Mucosa of rectum (tissue), 2 donors: ENCODE measurements around the gene PPFIBP1.

Experiments
- H3K27ac ChIP-seq, 2 donors: one replicate each; pipeline ENCODE4 v1.7.0; 2013; ENCODE audit warnings: inconsistent platforms in 2 of 2, low read depth in 2 of 2, low read length in 2 of 2
- H3K27me3 ChIP-seq, 2 donors: one replicate each; pipeline ENCODE4 v1.7.0; 2013; ENCODE audit warnings: low read length in 2 of 2; ENCODE audit not compliant: control insufficient read depth in 2 of 2, insufficient read depth in 2 of 2
- H3K36me3 ChIP-seq, 2 donors: one replicate each; pipeline ENCODE4 v1.7.0; 2013; ENCODE audit warnings: low read length in 2 of 2; ENCODE audit not compliant: control insufficient read depth in 2 of 2, insufficient read depth in 2 of 2
- H3K4me1 ChIP-seq, 2 donors: one replicate each; pipeline ENCODE4 v1.7.0; 2013; ENCODE audit warnings: low read length in 2 of 2, mild to moderate bottlenecking in 1 of 2; ENCODE audit not compliant: control insufficient read depth in 2 of 2, insufficient read depth in 2 of 2
- H3K4me3 ChIP-seq, 2 donors: one replicate each; pipeline ENCODE4 v1.7.0; 2013; ENCODE audit warnings: low read length in 2 of 2
- H3K9ac ChIP-seq, 2 donors: one replicate each; pipeline ENCODE4 v1.7.0; 2013; ENCODE audit warnings: low read length in 2 of 2, low read depth in 1 of 2, mild to moderate bottlenecking in 1 of 2
- H3K9me3 ChIP-seq, 2 donors: one replicate each; pipeline ENCODE4 v1.7.0; 2013; ENCODE audit warnings: low read length in 2 of 2; ENCODE audit not compliant: control insufficient read depth in 2 of 2
- donor health status: healthy.
- donor health status: Normal muscosa, but diverticular disease.

The PPFIBP1 gene

DNA sequence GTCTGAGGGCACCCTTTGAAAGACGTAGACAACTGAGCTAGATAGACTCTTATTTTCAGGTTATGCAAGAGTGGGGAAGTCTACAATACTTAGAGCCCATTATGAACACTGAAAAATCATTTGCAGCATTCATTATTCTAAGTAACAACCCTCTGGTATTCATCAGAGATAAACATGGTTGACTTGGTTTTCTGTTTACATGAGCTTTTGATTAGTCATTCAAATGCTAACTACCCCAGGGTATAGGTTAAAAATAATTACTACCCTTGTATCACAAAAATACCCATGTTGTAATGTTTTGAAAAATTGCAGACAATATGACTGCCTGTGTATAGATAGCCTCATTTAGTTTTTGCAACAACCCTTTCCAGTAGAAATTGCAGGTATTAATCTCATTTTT lies 78.5 kb downstream of the PPFIBP1 start:
- no peak overlapping the region for H3K4me3 ChIP-seq
- no peaks in the 10 kb centered on the region for H3K36me3 ChIP-seq
- no peak overlapping the region for H3K9ac ChIP-seq
- no peaks in the 10 kb centered on the region for H3K9me3 ChIP-seq
- H3K27me3 ChIP-seq = no peaks in the 10 kb centered on the region
- H3K27ac ChIP-seq = no peak overlapping the region
- peaks cover 0 to 7% of the 10 kb centered on the region in 2 donors for H3K4me1 ChIP-seq

DNA sequence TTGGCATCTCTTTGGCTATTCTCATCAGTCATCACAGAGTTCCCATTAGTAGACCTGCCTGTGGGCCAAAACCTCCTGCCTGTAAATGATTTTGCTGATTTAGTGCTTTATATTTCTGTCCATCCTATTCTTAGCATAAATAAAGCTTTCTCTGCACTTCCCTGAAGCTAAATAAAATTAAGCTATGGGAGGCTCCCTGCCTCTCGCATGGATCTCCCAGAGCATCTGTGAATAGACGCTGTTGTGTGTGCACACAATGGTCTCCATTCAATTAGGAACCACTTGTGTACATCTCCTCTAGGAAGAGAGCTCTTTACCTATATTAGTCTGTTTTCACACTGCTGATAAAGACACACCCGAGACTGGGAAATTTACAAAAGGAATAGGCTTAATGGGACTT lies 80.4 kb downstream of the PPFIBP1 start:
- Histone ChIP-seq H3K4me1 (peaks cover 0 to 7% of the 10 kb centered on the region in 2 donors), H3K4me3 (no peak overlapping the region), H3K27me3 (no peaks in the 10 kb centered on the region), H3K27ac (no peak overlapping the region), H3K9me3 (no peaks in the 10 kb centered on the region), H3K36me3 (no peaks in the 10 kb centered on the region), H3K9ac (no peak overlapping the region)

DNA sequence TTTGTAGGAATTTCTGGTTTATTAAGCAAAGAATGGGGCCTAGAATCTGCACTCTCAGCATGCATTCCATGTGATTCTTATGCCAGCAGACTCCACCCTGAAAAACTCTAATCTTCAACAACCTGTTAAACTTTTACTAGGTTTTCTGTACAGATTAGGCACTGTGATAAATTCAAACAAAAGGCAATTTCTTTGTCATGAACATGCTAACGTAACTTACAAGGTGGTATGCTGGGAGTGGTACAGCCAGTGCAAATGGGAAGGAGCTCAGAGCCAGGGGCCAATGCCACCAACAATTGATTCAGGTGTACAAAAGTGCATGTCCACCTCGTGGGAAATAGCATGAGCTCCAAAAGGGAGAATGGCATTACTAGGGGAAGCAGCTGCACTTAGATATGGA lies 83.0 kb downstream of the PPFIBP1 start:
- H3K36me3 ChIP-seq = no peaks in the 10 kb centered on the region
- no peaks in the 10 kb centered on the region for H3K9me3 ChIP-seq
- H3K4me3 ChIP-seq = peak overlapping the region in 1 of 2 donors; percentile 13
- no peaks in the 10 kb centered on the region for H3K27me3 ChIP-seq
- peaks cover 3 to 9% of the 10 kb centered on the region in 2 donors for H3K4me1 ChIP-seq
- no peak overlapping the region for H3K9ac ChIP-seq
- no peak overlapping the region for H3K27ac ChIP-seq

DNA sequence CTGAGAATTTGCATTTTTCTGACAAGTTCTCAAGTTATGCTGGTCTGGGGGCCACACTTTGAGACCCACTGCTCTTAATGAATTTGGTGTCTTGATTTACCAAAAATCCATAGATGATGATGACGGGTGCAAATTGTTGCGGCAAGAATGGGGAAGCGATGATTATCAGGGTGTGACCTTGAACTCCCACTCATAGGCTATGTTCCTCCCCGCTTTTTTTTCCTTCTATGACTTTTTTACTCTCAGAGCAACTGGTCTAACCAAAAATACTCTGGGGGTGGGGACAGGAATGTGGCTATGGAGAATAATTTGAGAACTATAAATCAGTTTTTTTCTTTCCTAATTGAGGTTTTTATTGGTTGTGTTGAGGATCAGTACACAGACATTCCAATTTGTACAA lies 83.6 kb downstream of the PPFIBP1 start:
- no peak overlapping the region for H3K27ac ChIP-seq
- no peaks in the 10 kb centered on the region for H3K9me3 ChIP-seq
- H3K27me3 ChIP-seq = no peaks in the 10 kb centered on the region
- no peak overlapping the region for H3K9ac ChIP-seq
- no peak overlapping the region for H3K4me3 ChIP-seq
- H3K36me3 ChIP-seq = no peaks in the 10 kb centered on the region
- H3K4me1 ChIP-seq = peaks cover 3 to 9% of the 10 kb centered on the region in 2 donors

DNA sequence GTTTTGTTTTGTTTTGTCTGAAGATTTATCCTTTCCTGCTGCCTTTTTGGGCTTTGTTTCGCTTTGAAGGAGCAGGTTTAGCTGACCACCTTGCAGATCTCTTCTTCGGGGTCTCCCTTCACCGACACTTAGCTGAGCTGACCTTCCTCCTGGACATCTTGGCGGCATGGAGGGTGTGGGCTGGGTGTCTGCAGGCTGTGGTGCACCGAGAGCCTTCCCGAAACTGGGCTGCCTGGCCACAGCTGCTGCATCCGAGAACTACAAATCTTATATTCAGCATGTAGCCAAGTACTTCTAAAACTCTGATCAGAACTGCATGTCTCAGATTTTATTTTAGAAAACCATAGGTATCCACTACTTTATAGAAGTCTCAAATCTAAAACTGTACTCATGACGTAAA lies 84.9 kb downstream of the PPFIBP1 start:
- no peaks in the 10 kb centered on the region for H3K9me3 ChIP-seq
- H3K9ac ChIP-seq = no peak overlapping the region
- H3K4me1 ChIP-seq = peaks cover 3 to 9% of the 10 kb centered on the region in 2 donors
- no peak overlapping the region for H3K4me3 ChIP-seq
- H3K27me3 ChIP-seq = no peaks in the 10 kb centered on the region
- no peak overlapping the region for H3K27ac ChIP-seq
- no peaks in the 10 kb centered on the region for H3K36me3 ChIP-seq

DNA sequence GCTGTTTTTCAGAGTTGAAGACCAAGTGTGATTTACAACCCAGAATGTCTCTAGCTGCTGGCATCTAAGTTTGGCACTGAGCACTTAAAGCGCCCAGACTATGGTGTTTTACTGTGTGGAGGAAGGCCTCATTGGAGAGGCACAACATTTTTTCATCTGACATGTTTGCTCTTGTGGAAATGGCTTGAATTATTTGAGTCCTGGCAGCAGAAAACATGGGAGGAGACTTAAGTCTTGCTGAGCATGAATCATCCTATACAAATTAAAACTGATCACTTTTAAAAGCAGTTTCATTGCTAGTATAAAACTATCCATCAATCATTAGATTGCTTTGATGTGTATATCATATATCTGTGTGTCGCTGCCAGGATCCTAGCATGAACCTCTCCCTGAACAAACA lies 86.4 kb downstream of the PPFIBP1 start:
- H3K36me3 ChIP-seq = no peaks in the 10 kb centered on the region
- no peak overlapping the region for H3K27ac ChIP-seq
- no peaks in the 10 kb centered on the region for H3K9me3 ChIP-seq
- peaks cover 3 to 9% of the 10 kb centered on the region in 2 donors for H3K4me1 ChIP-seq
- no peaks in the 10 kb centered on the region for H3K27me3 ChIP-seq
- no peak overlapping the region for H3K4me3 ChIP-seq
- H3K9ac ChIP-seq = no peak overlapping the region

DNA sequence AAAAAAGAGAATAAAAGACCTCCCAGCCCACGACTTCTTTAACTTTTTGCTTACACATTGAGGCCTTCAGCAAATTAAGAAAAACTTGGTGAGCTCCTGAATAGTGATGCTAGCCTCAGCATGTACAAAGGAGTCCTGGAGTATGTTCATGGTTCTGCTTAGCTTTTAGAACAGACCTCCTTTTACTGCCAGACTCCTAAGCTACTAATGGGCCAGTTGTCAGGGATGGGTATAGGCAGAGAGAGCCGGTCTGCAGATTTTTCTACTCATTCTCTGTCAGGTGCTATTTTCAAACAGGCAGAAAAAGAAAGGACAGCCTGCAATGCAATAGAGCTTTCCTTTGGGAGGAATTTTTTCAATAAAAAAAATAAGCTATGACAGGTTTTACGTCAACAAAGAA lies 90.4 kb downstream of the PPFIBP1 start:
- Histone ChIP-seq H3K9me3 (no peaks in the 10 kb centered on the region), H3K4me3 (no peak overlapping the region), H3K27me3 (no peaks in the 10 kb centered on the region), H3K9ac (no peak overlapping the region), H3K4me1 (peaks cover 3% of the 10 kb centered on the region in 2 donors), H3K27ac (no peak overlapping the region), H3K36me3 (no peaks in the 10 kb centered on the region)

DNA sequence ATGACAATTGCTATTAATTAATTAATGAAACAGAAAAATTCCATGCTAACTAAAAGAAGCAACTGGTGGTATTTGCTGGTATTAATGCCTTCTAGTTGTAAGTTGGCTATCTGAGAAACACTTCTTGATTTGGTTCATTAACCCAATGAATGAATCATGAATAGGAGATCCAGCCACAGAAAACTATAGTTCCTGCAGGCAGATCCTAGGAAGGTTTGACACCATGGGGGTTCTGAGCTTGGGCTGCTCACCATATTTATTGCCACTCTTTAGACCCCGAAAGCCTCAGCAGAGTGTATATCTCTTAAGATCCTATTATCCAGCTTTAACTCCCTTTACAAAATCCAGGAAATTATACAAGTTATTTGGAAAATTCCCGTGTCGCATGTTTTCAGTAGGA lies 90.9 kb downstream of the PPFIBP1 start:
- Histone ChIP-seq H3K27ac (no peak overlapping the region), H3K4me1 (peaks cover 1 to 3% of the 10 kb centered on the region in 2 donors), H3K4me3 (no peak overlapping the region), H3K36me3 (no peaks in the 10 kb centered on the region), H3K9me3 (no peaks in the 10 kb centered on the region), H3K9ac (no peak overlapping the region), H3K27me3 (no peaks in the 10 kb centered on the region)

DNA sequence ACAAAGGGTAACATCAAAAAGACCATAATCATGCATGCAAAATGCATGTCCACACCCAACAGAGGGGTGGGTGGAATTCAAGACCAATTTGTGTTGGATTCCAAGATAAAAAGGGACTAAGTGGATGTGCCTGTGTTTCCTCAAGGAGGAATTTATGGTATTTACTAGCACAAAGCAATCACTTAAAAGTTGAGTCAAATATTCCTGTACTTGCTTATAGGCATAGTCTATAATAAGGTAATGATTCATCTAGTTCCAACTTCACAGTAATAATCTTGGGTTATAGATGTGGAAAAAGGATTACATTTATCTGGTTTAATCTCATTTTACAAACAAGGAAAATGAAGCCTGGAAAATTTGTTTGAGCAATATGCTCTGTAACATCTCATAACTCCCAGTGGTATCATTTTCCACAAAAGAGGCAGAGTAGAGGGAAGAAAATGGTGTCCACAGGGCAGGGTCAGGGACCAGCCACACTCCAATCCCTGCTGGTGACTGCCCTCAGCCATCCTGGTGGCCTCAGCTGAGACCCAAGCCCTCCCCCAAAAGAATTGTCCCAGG lies 91.4 kb downstream of the PPFIBP1 start:
- Histone ChIP-seq H3K4me1 (peaks cover 0 to 3% of the 10 kb centered on the region in 2 donors), H3K27me3 (no peaks in the 10 kb centered on the region), H3K36me3 (no peaks in the 10 kb centered on the region), H3K4me3 (no peak overlapping the region), H3K9ac (no peak overlapping the region), H3K27ac (no peak overlapping the region), H3K9me3 (no peaks in the 10 kb centered on the region)

DNA sequence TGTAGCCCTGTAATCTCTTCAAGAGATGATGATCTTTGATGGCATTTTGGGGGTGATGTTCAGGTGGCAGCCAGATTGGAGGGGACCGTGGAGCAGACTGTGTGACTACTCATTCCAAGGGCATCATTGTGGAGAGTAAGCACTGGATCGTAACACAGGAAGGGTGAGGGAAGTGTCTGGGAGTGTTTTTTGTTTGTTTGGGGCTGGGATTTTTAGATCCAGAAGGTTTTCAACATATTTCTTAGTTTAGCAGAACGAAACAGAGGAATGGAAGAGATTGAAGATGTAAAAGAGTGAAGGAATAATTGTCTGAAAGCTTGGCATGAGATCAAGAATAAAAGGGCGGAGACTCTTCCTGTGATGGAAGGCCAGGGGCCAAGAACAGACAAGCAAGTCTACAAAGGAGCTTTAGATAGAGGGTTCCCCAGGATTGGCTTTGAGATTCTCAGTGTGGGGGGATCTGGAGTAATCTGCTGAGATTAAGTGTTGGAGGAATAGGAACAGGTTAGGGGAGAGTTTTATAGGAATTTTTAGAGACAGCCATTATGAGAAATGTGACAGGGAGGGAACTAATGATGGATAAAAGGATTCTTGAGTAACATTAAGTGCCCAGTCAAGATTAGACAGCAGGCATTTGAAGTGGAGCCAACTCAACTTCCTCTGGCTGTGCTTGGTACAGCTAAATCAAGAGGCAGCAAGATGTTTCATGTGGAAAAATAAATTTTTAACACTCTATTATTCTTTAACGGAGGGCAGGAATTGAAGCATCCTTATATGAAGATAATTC lies 92.5 kb downstream of the PPFIBP1 start:
- Histone ChIP-seq H3K27ac (no peak overlapping the region), H3K4me3 (no peak overlapping the region), H3K9me3 (no peaks in the 10 kb centered on the region), H3K36me3 (no peaks in the 10 kb centered on the region), H3K4me1 (no peaks in the 10 kb centered on the region), H3K9ac (no peak overlapping the region), H3K27me3 (no peaks in the 10 kb centered on the region)
